DMS79 treated with DMSO at 0.1 percent for 48 hours (cell line): ENCODE results near the gene MIDN.
A peak's percentile ranks its signal among the peaks of the same experiment; 100 is the strongest.

Source experiments
- DNase-seq: peaks from one replicate; lab custom pipeline; 2025; lab: John Stamatoyannopoulos, UW

The MIDN gene

DNA sequence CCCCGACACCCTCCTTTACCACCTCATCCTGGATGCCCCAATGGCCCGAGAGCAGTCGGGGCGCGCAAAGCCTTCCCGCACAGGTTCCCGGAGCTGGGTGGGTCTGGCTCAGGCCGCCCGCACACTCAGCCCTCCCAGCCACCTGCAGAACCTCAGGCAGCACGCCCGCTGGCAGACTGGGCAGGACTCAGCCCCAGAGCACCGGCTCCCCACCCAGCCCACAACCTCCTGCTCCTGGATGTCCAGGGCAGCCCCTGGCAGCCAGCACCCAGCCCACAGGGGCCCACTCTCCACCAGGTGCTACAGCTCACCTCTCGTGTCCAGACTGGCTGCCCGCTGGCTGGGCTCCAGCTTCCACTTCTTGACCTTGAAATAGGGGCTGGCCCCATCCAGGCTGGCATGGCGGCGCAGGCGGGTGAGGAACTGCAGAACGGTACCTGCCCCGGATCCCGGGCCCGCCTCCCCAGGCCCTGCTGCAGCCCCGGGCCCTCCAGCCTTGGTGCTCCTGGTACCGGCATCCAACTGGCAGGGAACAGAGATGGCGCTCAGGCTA, 15.2 kb upstream of the MIDN start:
- DNase-seq: no peak

DNA sequence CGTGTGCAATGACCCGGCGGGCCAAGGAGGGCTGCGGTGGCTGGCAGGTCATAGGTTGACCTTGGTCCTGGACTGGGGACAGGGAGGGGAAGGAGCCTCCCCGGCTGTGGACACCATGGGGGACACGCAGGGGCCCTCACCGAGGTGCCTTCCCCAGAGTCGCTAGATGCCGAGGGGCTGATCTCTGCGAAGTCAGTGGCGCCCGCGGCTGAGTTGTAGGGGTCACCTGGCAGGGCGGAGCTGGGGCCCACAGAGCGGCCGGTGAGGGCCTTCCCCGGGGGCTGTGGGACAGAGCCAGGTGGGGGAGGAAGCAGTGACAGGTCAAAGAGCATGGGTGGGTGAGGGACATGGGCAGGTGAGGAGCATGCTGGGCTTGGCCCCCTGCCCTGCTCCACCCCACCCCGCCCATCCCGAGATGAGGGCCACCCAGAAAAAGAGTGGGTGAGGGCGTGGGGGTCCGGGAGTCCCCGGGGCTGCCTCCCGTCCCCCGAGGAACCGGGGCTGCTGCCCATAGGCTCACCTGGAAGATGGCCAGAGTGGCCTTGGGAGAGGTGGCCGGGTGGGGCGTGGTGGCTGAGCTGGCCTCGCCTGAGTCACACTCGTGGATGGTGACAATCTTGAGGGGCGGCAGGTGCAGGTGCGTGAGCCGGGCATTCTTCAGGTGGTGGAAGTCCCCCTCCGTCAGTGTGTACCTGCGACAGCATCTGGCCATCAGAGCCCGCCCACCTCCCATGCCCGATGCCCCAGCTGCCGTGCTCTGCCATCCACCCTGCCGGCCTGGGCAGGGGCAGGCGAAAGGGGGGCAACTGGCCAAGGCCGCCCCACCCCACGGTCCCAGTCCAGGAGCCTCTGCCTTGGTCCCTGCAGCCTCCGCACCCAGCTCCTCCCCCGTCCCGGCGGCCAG, 14.1 kb upstream of the MIDN start:
- no peak for DNase-seq

- no peak for DNase-seq
These were observed 13.4 kb upstream of the MIDN start for GRCh38 chr19:1234955-1235380.

DNA sequence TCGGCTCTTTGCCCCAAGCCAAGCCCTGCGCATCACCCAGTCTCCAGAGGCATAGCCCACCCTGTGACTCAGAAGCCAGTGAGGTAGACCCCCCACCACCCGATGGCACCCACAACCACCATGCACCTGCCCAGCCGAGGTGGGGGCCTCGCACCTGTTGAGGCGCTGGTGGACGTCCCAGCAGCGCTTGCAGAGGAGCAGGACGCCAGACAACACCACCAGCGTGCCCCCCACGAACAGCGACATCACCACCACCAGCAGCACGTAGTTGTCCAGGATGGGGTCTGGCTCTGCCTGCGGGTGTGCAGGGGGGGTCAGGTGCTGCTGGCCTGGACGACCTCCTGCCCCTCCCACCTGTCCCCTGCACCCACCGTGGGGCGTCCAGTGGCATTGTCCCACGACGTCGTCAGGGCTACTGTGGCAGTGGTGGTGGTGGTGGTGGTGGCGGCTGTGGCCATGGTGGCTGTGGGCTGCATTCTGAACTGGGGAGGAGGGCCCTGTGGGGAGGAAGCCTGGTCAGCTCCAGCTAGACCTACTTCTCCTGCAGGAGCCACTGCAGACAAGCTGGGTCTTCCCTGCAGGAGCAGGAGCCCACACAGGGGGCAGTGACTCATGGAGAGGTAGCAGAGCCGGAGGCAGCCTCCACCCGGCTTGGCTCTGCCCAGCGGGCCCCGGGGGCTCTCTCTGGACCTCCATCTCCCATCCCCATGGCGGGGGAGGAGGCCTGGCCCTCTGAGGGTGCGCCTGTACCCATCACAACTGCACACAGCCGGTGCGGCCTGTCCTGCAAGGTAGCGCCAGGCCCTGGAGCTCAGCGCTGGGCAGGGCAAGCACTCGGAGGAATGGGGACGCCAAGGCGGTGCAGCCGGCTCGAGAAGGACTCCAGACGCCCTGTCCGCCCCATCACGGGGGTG, 12.5 kb upstream of the MIDN start:
- DNase-seq: no peak

DNA sequence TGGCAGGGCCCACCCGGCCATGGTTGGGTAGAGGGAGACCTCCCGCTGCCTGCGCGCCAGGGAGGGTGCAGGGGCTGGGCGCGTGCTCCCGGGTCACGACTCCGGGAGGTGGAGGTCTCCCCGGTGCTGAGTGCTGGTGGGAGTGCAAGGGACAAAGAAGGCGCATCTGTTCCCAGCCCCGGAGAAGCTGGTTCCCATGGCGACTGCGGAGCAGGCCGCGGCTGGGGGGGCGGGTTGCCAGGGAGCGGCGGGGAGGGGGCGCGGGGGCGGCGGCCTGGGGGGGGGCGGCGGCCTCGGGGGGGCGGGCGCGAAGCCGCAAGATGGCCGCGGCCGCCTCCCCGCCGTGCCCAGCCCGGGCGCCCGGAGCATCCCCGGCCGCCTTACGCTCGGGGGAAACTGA, 11.8 kb upstream of the MIDN start:
- no peak for DNase-seq

GRCh38 chr19:1237027-1237659, 11.2 kb upstream of the MIDN start:
- DNase-seq: no peak

GRCh38 chr19:1237754-1238368, 10.5 kb upstream of the MIDN start, which contains the start of gene CBARP:
Gene CBARP (minus strand): TSS chr19:1238005. CDS start chr19:1236100, 1,905 bp downstream.
- no peak for DNase-seq

- DNase-seq: no peak
These were observed 9.7 kb upstream of the MIDN start for GRCh38 chr19:1238369-1239303.

DNA sequence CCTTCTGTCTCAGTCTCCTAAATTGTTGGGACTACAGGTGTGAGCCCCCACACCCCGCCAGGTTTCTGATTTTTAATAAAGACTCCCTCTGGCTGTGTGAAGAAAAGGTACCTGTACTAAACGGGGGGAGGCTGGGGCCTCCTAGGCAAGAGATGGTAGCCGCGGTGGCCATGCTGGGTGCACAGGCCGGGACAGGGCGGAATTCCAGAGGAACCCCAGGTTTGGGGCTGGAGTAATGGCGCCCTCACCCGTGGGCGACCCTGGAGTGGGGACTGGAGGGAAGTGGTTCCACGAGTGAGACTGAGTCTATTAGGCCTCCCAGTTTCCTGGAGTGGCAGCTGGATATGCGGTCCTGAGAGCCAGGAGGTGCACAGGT, 9.0 kb upstream of the MIDN start:
- DNase-seq: no peak

DNA sequence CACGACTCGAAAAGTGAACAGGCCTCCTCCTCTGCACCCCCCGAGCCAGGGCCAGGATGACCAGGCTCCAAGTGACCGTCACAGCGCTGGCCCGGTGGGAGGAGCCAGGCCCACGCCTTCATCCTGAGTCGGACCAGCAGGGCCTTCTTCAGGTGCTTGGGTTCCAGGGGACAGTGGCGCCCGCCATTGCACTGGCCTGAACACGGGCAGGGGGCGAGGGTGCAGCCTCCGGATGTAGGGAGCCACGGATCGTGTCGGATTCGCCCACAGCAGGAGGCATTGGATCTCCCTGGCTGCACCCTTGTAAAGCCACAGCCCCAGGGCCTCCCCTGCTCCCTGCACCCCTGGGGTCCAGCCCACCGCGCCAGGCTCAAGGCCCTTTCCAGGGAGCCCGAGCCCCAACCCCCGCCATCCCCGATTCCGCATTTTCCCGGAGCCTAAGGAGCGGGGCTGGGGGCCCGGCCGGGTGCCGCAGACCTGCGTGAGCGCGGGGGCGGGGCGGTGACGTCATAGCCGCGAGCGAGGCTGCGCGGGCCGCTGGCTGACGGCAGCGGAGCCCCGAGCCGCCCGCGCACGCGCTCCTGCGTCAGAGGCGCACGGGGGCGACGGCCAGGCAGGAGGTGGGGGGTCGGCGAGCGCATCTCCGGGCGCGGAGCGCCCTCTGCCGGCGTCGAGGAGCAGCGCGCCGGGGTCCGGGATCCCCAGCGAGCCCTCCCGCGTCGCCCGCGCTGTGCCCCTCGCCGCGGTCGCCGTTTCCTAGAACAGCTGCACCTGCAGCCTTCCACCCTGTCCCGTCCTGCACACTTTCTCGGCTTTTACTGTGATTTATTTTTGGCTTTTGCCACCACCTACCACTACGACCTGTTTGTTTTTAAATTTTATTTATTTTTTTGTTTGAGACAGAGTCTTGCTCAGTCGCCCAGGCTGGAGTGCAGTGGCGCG, 8.3 kb upstream of the MIDN start:
- peak; percentile 74 for DNase-seq

DNA sequence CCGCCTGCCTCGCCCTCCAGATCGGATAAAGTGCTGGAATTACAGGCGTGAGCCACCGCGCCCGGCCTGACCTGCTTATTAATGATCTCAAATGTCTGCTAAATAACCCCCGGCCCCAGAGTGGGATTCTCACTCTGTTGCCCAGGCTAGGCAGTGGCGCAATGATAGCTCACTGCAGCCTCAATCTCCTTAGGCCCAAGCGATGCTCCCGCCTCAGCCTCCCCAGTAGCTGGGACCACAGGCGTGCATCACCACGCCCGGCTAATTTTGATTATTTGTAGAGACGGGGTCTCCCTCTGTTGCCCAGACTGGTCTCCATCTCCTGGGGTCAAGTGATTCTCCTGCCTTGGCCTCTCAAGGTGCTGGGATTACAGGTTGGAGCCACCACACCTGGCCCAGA, 7.5 kb upstream of the MIDN start:
- DNase-seq: no peak

DNA sequence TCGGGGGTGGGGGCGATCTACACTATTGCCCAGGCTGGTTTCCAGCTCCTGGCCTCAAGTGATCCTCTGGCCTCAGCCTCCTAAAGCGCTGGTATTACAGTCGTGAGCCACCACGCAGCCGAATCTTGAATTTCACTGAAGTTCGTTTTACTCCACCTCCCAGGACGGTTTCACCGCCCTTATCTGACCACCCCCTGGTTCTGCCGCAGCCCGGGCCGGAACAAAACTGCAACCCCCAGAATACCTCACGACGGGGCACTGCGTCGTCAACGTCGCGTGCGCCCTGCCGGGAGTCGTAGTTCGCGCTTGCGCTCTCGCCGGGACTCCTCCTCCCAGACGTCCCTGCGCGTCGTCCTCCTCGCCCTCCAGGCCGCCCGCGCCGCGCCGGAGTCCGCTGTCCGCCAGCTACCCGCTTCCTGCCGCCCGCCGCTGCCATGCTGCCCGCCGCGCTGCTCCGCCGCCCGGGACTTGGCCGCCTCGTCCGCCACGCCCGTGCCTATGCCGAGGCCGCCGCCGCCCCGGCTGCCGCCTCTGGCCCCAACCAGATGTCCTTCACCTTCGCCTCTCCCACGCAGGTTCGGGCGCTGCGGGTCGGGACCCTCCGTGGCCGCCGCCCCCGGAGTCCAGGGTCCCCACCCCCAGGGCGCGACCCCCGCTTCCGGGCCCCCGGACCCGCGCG, 6.8 kb upstream of the MIDN start, which contains the start of gene ATP5F1D:
Gene ATP5F1D, plus strand, starts transcription at position 335 of the 679 bp plus-strand sequence. Its CDS starts 100 bp downstream, at position 435.
- DNase-seq: peak; percentile 82

- DNase-seq: peak; percentile 58
These were observed 4.4 kb upstream of the MIDN start for GRCh38 chr19:1243768-1244692.

- no peak for DNase-seq
These were observed 3.5 kb upstream of the MIDN start for GRCh38 chr19:1244693-1245451.

DNA sequence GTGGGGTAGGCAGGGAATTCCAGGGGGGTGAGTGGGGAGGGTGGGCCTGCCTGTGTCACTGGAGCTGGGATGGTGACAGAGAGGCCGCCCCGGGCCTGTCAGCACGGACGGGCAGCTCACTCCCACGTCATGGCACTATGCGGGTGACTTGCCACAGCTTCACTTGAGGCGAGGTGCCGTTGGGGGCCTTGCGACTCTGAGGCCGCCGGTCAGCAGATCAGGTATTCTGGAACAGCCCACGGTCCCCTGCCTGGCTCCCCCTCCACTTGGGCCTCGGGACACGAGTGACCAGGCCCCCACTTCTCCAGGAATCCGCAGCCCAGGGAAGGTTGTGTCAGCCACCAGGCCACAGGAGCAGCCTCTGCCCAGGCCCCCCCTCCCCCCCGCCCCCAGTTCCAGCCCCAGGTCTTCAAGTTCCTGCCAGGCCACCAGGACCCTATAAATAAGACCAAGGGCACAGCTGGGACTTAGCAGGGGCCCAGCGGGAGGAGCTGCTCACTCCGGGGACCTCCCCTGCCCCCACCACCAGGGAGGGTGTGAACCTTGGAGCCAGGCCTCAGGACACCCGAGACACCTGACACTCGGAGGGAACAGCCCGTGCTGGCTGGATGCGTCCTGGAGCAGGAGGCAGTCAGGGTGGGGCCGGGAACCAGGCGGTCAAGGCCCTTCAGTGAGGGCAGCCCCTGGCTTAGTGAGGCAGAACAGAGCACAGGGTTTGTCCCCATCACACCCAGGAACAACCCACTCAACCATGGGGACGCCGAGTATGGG, 2.7 kb upstream of the MIDN start:
- no peak for DNase-seq
